Hematopoietic multipotent progenitor cell treated with erythropoietin and hydrocortisone succinate and interleukin-3 and kit ligand, for 6 days (in vitro differentiated cells): ENCODE results near the gene LPP.
A peak's percentile ranks its signal among the peaks of the same experiment; 100 is the strongest.
"Not testable (repeated sequence)": the region's sequence is repeated elsewhere in the genome, so short reads cannot be mapped to it uniquely, and the experiment has no call there.

ENCODE experiments used
- DNase-seq: peaks from one replicate; pipeline ENCODE4 v3.0.0-alpha.2; 2015

Gene LPP

GRCh38 chr3:188407158-188407880 is 253.4 kb downstream of the LPP start:
- no peak for DNase-seq

GRCh38 chr3:188408831-188409230 is 254.9 kb downstream of the LPP start:
- no peak for DNase-seq

- DNase-seq = no peak
These were observed 257.8 kb downstream of the LPP start for GRCh38 chr3:188411750-188412149.

GRCh38 chr3:188415196-188415595 is 261.2 kb downstream of the LPP start:
- no peak for DNase-seq

GRCh38 chr3:188416041-188416440 is 262.1 kb downstream of the LPP start:
- no peak for DNase-seq

- no peak for DNase-seq
These were observed 263.3 kb downstream of the LPP start for GRCh38 chr3:188417271-188417696.

GRCh38 chr3:188417766-188418165 is 263.8 kb downstream of the LPP start:
- DNase-seq = no peak

- no peak for DNase-seq
These were observed 267.3 kb downstream of the LPP start for GRCh38 chr3:188421151-188421821.

- peak; percentile 34 for DNase-seq
These were observed 268.0 kb downstream of the LPP start for GRCh38 chr3:188421836-188422540.

GRCh38 chr3:188427981-188428380 is 274.0 kb downstream of the LPP start:
- DNase-seq = not testable (repeated sequence)

GRCh38 chr3:188431040-188431439 is 277.1 kb downstream of the LPP start:
- no peak for DNase-seq

GRCh38 chr3:188431553-188431952 is 277.6 kb downstream of the LPP start:
- DNase-seq = peak; percentile 23

- peak; percentile 20 for DNase-seq
These were observed 279.0 kb downstream of the LPP start for GRCh38 chr3:188432802-188433520.

- DNase-seq = no peak
These were observed 279.7 kb downstream of the LPP start for GRCh38 chr3:188433521-188434150.

- DNase-seq = no peak
These were observed 280.6 kb downstream of the LPP start for GRCh38 chr3:188434594-188434993.

- DNase-seq = no peak
These were observed 281.3 kb downstream of the LPP start for GRCh38 chr3:188435266-188435665.

GRCh38 chr3:188437926-188438325 is 284.0 kb downstream of the LPP start:
- DNase-seq = no peak

- DNase-seq = peak; percentile 59
These were observed 285.1 kb downstream of the LPP start for GRCh38 chr3:188439080-188439479.

- DNase-seq = no peak
These were observed 286.5 kb downstream of the LPP start for GRCh38 chr3:188440340-188440972.

GRCh38 chr3:188442430-188442829 is 288.5 kb downstream of the LPP start:
- no peak for DNase-seq

- not testable (repeated sequence) for DNase-seq
These were observed 291.2 kb downstream of the LPP start for GRCh38 chr3:188445175-188445574.

- DNase-seq = no peak
These were observed 292.1 kb downstream of the LPP start for GRCh38 chr3:188446014-188446413.
